GM18520 (cell line): ENCODE results near the gene EVX1.

Source experiments
- ATAC-seq: cut with Tn5 transposase; IDR thresholded peaks from one replicate; pipeline ENCODE4 v1.9.1; 2021; ENCODE audit not compliant: unreplicated experiment

The EVX1 gene

GRCh38 chr7:27242555-27243339 is at the start of gene EVX1:
EVX1 (plus strand) TSS chr7:27242802; CDS start chr7:27243031, 229 bp downstream.
- no peak for ATAC-seq

- no peak for ATAC-seq
Observed at GRCh38 chr7:27193335-27194001, 49.1 kb upstream of the EVX1 start.

DNA sequence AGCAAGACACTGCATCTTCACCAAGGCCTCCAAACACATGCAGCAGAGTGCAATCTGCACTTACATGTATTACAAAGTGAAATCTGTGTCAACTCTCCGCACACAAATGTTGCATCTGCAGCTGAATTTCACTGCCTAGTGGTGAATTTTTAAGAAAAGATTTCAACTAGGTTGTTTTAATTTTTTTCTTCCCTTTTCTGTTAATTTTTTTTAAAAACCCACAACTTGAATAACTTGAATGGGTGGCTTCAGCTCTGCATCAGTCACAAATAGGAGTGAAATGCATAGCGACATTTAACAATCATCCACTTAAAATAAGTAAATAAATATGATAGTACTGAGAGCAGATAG is 48.6 kb upstream of the EVX1 start:
- no peak for ATAC-seq

GRCh38 chr7:27194686-27195379 is 47.8 kb upstream of the EVX1 start:
- ATAC-seq, result no peak

GRCh38 chr7:27196287-27196767 is 46.3 kb upstream of the EVX1 start:
- ATAC-seq, result no peak

DNA sequence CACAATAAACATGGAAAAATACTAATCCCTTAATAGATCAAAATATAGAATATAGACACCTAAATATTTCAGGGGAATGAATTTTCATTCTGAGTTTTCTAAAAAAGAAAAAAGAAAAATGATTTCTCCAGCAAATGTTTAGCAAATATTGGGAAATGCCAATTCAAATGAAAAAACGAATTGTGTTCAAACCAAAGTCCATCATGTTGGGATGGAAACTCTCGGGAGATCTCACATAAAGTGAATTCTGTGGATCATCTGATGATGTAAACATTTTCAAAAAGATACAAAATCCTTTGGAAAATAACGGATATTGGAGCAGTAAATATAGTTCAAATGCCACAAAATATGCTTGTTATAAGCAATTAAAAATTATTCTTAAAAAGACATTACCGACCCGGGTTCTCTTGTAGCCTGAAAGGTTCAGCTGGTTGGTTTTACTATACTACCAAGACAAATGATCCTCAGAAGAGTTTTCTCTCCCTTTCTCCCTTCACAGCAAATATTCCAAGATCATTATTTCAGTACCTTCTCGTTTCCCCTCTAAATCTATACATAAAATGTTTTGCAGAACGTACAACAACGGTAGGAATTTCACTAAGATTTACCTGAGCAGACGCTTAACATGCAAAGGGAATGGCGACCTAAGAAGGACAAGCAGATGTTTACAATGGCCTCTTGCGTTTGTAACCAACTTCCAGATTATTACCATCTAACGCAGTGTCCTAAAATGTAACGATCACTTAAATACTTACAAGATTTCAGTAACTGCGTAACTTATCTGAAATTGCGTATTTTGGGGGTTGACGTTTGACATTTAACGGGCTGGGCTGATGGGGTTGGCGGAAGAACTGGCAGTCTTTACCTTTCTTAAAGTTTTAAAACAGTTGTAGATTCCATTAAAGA is 45.2 kb upstream of the EVX1 start:
- no peak for ATAC-seq

DNA sequence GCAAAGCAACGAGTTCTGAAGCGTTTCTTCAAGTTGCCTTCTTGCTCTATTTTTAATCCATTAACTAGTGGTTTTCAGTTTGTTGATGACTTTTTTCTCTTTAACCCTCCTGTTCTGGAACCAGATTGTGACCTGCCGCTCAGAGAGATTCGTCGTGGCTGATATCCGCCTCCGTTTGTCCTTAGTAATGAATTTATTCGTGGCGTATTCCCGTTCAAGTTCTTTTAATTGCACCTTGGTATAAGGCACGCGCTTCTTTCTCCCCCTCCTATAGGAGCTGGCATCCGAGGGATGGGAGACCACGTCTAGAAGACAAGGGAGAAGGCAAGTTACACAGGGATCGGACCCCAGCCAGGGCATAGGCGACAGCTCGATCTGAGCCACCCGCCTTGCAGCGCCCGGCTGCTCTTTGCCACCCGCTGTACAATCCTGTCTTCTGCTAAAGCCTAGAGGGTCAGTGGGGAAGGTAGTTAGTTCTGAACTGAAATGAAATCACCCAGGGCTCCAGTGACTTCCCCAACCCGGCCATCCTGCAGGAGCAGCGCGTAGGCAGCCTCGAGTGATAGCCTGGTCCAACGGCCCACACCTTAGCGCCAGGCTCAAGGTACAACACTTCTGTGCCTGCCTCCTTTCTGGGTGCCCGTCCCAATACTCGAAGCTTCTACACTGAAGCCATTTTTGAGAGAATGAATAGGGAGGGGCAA is 44.3 kb upstream of the EVX1 start:
- ATAC-seq, result no peak

GRCh38 chr7:27198871-27199801 is 43.5 kb upstream of the EVX1 start:
- ATAC-seq, result no peak

GRCh38 chr7:27199849-27200760 is 42.5 kb upstream of the EVX1 start, which contains the start of gene HOXA13:
HOXA13 (minus strand) TSS chr7:27200091; CDS start chr7:27200077, 14 bp downstream.
- ATAC-seq, result no peak

DNA sequence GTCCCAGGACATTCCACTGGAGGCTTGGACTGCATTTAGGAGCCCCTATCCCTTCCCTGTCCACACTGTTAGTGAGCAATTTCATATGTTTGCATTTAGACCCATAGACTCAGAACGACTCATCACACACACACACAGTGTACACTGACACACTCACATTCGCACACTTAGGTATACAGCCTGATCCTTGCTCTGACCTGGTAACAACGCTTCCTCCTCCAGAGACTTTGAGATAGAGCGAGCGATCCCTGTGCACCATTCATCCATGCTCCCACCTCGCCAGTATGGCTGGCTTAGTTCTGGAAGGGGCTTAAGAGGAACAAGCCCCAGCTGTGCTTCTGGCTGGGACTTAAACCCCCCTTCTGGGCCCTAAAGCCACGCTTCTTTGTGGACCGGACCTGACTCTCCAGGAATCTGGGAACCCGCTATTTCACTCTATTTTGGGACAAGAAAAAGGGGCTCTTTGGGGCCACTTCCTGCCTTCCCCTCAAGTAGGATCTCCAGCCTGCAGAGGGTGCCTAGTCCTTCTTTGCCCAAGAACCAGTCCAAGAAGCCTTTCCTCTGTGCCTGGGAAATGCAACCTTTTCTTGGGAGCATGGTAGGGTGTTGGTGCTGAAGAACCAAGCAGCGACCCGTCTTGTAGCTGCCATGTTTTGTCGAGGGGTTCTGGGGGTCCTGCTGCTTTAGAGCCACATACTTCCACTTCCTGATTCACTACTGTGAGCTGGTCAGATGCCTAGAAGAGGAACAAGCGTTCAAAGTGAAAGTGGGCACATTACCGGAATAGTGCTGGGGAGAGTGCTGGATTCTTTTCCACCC is 41.6 kb upstream of the EVX1 start:
- no peak for ATAC-seq

GRCh38 chr7:27201580-27202017 is 41.0 kb upstream of the EVX1 start:
- no peak for ATAC-seq

- ATAC-seq, result no peak
Observed at GRCh38 chr7:27202018-27202861, 40.4 kb upstream of the EVX1 start.

- no peak for ATAC-seq
Observed at GRCh38 chr7:27202862-27203134, 39.8 kb upstream of the EVX1 start.

DNA sequence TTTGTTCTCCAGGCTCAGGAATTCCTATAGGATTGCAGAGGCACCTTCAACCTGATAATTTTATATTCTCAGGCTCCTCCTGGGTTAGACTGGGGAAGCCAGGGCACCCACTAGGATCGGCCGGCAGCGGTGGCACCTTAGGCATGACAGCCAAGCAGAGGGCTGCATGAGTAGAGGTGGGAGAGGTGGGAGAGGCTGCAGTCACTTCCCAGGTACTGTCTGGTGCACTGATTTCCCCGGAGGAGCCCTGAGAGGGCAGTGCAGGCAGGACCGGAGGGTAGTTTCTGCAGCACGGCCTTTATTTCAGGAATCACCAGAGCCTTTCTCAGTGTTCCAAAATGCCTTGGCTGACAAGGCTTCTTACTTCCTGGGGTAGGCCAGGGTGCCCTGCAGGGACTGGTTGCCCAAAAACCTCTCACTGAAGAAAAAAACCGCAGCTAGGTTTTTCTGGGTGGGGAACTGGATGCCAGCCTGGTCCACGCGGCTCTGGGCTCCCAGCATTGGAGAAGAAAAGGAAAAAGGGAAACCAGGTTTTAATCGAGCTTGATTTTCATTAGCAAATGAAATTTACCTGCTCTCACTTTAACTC is 39.1 kb upstream of the EVX1 start:
- no peak for ATAC-seq

GRCh38 chr7:27203964-27204594 is 38.5 kb upstream of the EVX1 start:
- ATAC-seq, result no peak
